KOPT-K1 (cell line): Measurements from ENCODE around the gene ZNF680.

Source experiments
- H3K27ac ChIP-seq: fragments of 200-600 bp; sonication (generic); 2 replicates; pipeline ENCODE4 v1.5.1; 2016; ENCODE audit warnings: antibody characterized with exemption, mild to moderate bottlenecking, low read depth, low read length; ENCODE audit not compliant: poor library complexity, severe bottlenecking
- H3K36me3 ChIP-seq: fragments of 200-600 bp; sonication (generic); 2 replicates; pipeline ENCODE4 v1.5.1; 2017; ENCODE audit warnings: antibody characterized with exemption, mild to moderate bottlenecking, low read length, moderate library complexity; ENCODE audit not compliant: insufficient read depth
- H3K9me3 ChIP-seq: fragments of 200-600 bp; sonication (generic); 2 replicates; pipeline ENCODE4 v1.5.1; 2017; ENCODE audit warnings: antibody characterized with exemption, low read length, mild to moderate bottlenecking; ENCODE audit not compliant: insufficient read depth, poor library complexity, severe bottlenecking

Gene ZNF680

GRCh38 chr7:64516451-64516850, 46.4 kb downstream of the ZNF680 start:
- Histone ChIP-seq H3K9me3 (peaks cover 99% of the 10 kb centered on the region), H3K27ac (no peak overlapping the region), H3K36me3 (peaks cover 77% of the 10 kb centered on the region)

DNA sequence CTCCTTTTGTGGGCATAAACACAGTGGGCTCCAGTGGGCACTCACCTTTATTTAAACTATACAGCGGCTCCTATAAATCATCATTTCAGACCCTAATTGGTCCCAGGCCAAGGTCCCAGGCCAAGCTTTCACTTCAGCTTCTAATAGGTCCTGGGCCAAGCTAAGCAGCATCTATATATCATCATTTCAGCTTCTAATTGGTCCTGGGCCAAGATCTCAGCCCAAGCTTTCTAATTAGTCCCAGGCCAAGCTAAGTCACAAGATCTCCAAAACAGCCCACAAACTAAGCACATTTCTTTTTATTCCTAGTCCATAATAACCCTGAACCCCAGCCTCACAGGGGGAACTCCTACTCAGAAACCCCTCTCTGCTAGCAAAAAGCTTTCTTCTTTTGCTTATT, 47.1 kb downstream of the ZNF680 start:
- peaks cover 77% of the 10 kb centered on the region for H3K36me3 ChIP-seq
- no peak overlapping the region for H3K27ac ChIP-seq
- H3K9me3 ChIP-seq, result peaks cover 99% of the 10 kb centered on the region

GRCh38 chr7:64515330-64515729, 47.5 kb downstream of the ZNF680 start:
- no peak overlapping the region for H3K27ac ChIP-seq
- peaks cover 97% of the 10 kb centered on the region for H3K9me3 ChIP-seq
- H3K36me3 ChIP-seq, result peaks cover 73% of the 10 kb centered on the region

DNA sequence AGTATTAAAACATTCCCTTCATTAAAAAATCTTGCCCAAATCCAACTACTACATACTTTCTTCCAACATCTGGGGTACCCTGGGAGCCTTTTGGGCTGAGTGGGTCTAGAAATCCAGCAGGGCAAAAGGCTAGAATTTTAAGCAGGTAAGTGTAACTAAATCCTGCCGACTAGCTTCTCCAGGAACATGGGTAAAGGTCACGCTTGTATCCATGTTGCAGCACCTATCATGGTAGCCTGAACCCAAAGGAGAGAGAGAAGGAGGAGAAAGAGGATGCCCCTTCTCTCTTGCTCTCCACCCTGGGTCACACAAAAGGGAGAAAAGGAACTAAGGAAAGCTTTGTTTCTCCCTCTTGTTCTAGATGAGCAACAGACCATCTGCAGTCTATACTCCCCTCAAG, 53.3 kb downstream of the ZNF680 start:
- H3K27ac ChIP-seq, result no peak overlapping the region
- H3K36me3 ChIP-seq, result peaks cover 63% of the 10 kb centered on the region
- H3K9me3 ChIP-seq, result peaks cover 88% of the 10 kb centered on the region

DNA sequence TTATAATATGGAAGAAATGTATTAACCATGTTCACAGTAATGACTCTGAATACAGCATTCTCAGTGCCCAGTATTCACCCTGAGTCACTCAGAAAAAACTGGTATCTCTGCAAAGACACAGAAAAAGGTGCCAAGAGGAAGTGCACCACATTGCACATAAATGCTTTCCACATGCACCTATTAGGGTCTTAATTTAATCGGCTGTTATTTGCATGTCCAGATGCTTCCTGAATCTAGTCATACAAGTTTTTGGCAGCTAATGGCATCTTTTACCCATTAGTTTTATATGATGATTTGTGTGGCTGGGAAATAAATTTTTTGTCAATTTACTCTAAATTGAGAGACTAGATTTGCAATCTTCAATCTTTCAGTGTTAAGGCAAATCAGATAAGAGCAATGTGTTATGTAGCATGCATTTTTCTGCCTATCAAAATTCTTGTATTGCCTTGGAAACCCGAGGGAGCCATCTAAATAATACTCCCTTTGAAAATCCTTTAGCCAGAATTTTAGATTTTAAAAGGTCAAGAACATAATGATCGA, 58.2 kb downstream of the ZNF680 start:
- H3K36me3 ChIP-seq, result peaks cover 32% of the 10 kb centered on the region
- H3K9me3 ChIP-seq, result peaks cover 47% of the 10 kb centered on the region

GRCh38 chr7:64498270-64498669, 64.6 kb downstream of the ZNF680 start:
- Histone ChIP-seq H3K9me3 (peaks cover 22% of the 10 kb centered on the region), H3K36me3 (no peaks in the 10 kb centered on the region), H3K27ac (no peak overlapping the region)

More for the DNA sequence above, 58.2 kb downstream of the ZNF680 start:
- H3K27ac ChIP-seq, result no peak overlapping the region

DNA sequence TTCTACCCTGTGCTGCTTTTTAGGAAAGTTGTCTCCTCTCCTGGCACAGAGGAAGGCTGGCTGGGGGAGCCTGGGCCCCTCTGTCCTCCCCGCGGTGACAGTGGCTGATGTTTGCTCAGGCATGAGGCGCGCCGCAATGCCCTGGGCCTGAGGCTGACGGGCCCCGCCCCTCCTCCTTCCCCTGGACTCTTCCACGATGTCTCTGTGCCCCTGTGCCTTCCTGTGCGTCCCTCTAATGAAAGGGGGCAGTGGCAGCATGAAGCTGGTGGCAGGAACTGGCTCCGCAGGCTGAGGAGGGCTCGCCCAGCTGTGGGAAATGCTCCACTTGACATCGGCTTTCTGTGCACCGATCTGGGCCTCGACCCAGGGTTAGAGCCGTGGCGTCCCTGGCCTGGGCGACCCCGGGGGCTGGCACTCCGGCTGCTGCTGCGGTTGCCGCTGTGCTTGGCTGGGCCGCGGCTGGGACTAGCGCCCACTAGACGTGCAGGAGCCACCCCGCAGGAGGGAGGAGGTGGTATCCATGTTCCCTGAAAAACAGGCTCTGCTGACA, 67.9 kb downstream of the ZNF680 start:
- Histone ChIP-seq H3K36me3 (no peaks in the 10 kb centered on the region), H3K27ac (no peak overlapping the region), H3K9me3 (peaks cover 36% of the 10 kb centered on the region)

- peaks cover 57% of the 10 kb centered on the region for H3K9me3 ChIP-seq
- no peak overlapping the region for H3K27ac ChIP-seq
- H3K36me3 ChIP-seq, result no peaks in the 10 kb centered on the region
Observed at GRCh38 chr7:64485623-64486022, 77.2 kb downstream of the ZNF680 start.
